ENCODE results near the gene CCSAP.

DNA sequence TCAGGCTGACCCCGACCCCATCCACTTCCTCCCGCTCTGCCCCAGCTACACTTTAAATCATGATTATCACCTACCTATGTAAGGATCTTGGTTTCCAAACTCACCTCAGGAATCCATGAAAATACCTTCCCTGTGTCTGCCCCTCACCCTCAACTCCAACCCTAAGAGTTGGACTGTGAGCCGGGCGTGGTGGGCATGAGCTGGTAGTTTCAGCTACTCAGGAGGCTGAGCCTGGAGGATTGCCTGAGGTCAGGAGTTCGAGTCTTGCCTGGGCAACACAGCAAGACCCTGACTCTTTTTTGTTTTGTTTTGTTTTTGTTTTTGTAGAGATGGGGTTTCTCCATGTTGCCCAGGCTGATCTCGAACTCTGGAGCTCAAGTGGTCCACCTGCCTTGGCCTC lies 30.5 kb upstream of the CCSAP start:
- TF ChIP-seq, protein P1, sequence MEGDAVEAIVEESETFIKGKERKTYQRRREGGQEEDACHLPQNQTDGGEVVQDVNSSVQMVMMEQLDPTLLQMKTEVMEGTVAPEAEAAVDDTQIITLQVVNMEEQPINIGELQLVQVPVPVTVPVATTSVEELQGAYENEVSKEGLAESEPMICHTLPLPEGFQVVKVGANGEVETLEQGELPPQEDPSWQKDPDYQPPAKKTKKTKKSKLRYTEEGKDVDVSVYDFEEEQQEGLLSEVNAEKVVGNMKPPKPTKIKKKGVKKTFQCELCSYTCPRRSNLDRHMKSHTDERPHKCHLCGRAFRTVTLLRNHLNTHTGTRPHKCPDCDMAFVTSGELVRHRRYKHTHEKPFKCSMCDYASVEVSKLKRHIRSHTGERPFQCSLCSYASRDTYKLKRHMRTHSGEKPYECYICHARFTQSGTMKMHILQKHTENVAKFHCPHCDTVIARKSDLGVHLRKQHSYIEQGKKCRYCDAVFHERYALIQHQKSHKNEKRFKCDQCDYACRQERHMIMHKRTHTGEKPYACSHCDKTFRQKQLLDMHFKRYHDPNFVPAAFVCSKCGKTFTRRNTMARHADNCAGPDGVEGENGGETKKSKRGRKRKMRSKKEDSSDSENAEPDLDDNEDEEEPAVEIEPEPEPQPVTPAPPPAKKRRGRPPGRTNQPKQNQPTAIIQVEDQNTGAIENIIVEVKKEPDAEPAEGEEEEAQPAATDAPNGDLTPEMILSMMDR (IDR thresholded peaks at IDR 0.05), result no peak
- TF ChIP-seq EP300 (IDR thresholded peaks at IDR 0.05), result no peak
- TF ChIP-seq POLR2A (IDR thresholded peaks at IDR 0.05), result no peak
